ENCODE data around the gene RABGEF1. TPM values are rescaled to one million over a fixed set of nuclear protein-coding genes. Genes with fewer than 3 reads are reported as not detected.
"Not testable (repeated sequence)": the region's sequence is repeated elsewhere in the genome, so short reads cannot be mapped to it uniquely, and the experiment has no call there.

The RABGEF1 gene
- total RNA-seq, 1 donor from 2014 or later: 21.8 TPM

DNA sequence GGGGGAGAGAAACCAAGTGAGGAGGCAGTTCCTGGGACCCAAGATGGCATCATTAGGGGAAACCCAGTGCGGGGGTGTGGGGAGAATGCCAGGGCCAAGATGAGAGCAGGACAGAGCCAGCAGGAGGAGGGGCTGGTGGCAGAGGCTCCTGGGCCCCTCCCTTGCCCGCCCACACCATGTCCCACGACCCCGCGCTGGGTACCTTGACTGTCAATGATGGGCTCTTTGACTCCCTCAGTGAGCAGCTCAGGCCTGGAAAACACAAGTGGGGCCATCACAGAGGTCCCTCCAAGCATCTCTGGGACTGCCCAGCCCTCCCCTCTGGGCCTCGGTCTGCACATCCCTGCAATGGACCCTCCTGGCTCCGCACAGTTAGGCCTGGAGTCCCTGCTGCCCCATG lies 75.4 kb downstream of the RABGEF1 start:
- Mint-ChIP-seq H3K9me3 (no peaks in the 10 kb centered on the region), H3K4me3 (no peak overlapping the region)

DNA sequence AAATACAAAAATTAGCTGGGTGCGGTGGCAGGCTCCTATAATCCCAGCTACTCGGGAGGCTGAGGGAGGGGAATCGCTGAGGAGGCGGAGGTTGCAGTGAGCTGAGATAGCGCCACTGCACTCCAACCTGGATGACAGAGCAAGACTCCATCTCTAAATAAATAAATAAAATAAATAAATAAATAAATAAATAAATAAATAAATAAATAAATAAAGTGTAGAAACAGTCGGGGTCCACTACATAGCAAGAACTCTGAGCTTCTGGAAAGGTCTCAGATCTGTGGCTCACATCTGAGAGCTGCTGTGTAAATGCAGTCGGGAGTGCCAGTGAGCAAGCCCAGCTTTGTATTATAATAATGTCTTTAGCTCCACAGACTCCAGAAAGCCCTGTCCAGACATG lies 76.1 kb downstream of the RABGEF1 start:
- H3K4me1 Mint-ChIP-seq; DNase-seq (ENCODE audit: low spot score in 2 of 2, unreplicated experiment in 2 of 2); H3K9me3 Mint-ChIP-seq; H3K27me3 Mint-ChIP-seq (ENCODE audit: low read depth); H3K27ac Mint-ChIP-seq; H3K4me3 Mint-ChIP-seq: not testable (repeated sequence)
- H3K36me3 Mint-ChIP-seq: peaks cover 13% of the 10 kb centered on the region

More for the DNA sequence above, 75.4 kb downstream of the RABGEF1 start:
- TF ChIP-seq, protein P1, sequence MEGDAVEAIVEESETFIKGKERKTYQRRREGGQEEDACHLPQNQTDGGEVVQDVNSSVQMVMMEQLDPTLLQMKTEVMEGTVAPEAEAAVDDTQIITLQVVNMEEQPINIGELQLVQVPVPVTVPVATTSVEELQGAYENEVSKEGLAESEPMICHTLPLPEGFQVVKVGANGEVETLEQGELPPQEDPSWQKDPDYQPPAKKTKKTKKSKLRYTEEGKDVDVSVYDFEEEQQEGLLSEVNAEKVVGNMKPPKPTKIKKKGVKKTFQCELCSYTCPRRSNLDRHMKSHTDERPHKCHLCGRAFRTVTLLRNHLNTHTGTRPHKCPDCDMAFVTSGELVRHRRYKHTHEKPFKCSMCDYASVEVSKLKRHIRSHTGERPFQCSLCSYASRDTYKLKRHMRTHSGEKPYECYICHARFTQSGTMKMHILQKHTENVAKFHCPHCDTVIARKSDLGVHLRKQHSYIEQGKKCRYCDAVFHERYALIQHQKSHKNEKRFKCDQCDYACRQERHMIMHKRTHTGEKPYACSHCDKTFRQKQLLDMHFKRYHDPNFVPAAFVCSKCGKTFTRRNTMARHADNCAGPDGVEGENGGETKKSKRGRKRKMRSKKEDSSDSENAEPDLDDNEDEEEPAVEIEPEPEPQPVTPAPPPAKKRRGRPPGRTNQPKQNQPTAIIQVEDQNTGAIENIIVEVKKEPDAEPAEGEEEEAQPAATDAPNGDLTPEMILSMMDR (IDR thresholded peaks at IDR 0.05; ENCODE audit: unreplicated experiment): no peak
- Mint-ChIP-seq H3K27me3 (ENCODE audit: low read depth) (no peaks in the 10 kb centered on the region), H3K4me1 (no peaks in the 10 kb centered on the region), H3K36me3 (peaks cover 17% of the 10 kb centered on the region), H3K27ac (no peak overlapping the region)
- DNase-seq (ENCODE audit: low spot score in 2 of 2, unreplicated experiment in 2 of 2): no peak

DNA sequence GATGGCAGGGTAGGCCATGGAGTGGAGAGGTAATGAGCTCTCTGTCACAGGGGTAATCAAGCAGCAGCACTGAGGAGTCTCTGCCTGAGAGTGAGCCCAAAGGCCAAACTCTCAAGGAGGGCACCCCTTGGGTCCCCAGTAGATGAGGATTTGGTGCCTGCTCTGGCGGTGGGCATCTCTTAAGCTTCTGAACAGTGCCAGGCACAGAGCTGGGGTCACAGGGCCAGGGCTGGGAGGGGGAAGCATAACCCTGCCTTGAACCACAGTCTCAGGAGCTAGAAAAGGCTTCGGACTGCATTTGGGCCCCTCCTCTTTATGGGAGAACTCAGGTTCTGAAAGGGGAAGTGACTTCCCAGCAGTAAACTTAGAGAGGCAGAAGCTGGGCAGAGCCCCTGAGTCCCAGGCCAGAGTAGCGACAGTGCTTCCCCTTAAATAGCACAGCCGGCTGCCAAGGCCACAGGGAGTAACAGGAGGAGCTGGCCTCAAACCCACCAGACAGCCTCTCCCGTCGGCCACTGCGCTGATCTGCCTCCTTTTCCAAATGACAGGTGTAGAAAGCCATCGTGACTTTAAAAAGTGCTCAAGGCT lies 76.8 kb downstream of the RABGEF1 start:
- H3K4me1 Mint-ChIP-seq; DNase-seq (ENCODE audit: low spot score in 2 of 2, unreplicated experiment in 2 of 2); H3K36me3 Mint-ChIP-seq; H3K27me3 Mint-ChIP-seq (ENCODE audit: low read depth); H3K4me3 Mint-ChIP-seq; H3K27ac Mint-ChIP-seq; H3K9me3 Mint-ChIP-seq: not testable (repeated sequence)

DNA sequence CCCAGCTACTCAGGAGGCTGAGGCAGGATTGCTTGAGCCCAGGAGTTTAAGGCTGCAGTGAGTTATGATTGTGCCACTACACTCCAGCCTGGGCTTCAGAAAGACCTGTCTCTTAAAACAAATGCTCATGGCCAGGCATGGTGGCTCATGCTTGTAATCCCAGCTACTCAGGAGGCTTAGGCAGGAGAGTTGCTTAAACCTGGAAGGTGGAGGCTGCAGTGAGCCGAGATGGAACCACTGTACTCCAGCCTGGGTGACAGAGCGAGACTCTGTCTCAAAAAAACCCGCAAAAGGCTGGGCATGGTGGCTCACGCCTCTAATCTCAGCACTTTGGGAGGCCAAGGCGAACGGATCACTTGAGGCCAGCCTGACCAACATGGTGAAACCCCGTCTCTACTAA lies 77.4 kb downstream of the RABGEF1 start:
- not testable (repeated sequence) for H3K9me3 Mint-ChIP-seq; H3K27me3 Mint-ChIP-seq (ENCODE audit: low read depth); DNase-seq (ENCODE audit: low spot score in 2 of 2, unreplicated experiment in 2 of 2); H3K4me3 Mint-ChIP-seq; H3K27ac Mint-ChIP-seq; H3K4me1 Mint-ChIP-seq; H3K36me3 Mint-ChIP-seq

DNA sequence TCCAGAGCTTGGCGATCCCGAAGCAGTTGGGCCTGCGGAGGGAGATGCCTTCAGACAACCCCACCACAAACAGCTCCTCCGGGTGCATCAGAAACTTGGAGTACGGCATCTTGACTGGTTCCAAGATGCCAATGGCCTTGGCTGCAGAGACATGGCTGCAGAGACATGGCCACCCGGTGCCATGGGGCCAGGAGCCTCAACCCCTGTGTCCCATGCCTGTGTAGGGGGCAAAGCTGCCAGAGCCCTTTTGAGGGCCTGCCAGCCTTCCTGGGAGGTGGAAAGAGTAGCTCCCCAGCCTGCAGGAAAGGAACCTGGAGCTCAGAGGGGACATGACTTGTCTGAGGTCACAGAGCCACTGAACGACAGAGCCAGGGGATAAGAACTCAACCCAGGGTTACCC lies 83.5 kb downstream of the RABGEF1 start:
- TF ChIP-seq, protein P1 (IDR thresholded peaks at IDR 0.05; ENCODE audit: unreplicated experiment): no peak
- no peak overlapping the region for H3K27ac Mint-ChIP-seq
- H3K27me3 Mint-ChIP-seq (ENCODE audit: low read depth): no peaks in the 10 kb centered on the region
- H3K4me1 Mint-ChIP-seq: no peaks in the 10 kb centered on the region
- no peaks in the 10 kb centered on the region for H3K36me3 Mint-ChIP-seq
- no peaks in the 10 kb centered on the region for H3K9me3 Mint-ChIP-seq
- no peak for DNase-seq (ENCODE audit: low spot score in 2 of 2, unreplicated experiment in 2 of 2)
- no peak overlapping the region for H3K4me3 Mint-ChIP-seq

DNA sequence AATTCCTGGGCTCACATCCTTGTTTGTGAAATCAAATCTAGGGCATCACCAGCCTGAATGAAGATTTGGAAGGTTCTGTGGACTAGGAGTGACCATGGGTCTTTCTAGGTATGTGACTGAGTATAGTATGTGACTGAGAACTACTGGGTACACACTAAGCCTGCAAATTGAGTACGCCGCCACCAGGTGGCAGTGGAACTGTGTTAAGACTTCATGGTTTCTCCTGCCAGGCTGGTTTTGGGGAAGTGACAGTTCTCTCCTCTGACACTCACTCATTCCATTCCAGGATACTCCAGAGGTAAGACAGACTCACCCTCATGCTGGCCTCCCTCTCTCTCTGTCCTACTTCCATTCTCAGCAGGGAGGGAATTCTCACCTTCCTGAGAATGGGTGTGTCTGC lies 85.0 kb downstream of the RABGEF1 start:
- TF ChIP-seq, protein P1 (IDR thresholded peaks at IDR 0.05; ENCODE audit: unreplicated experiment): peak; percentile 45
- DNase-seq (ENCODE audit: low spot score in 2 of 2, unreplicated experiment in 2 of 2); H3K27me3 Mint-ChIP-seq (ENCODE audit: low read depth); H3K9me3 Mint-ChIP-seq; H3K4me1 Mint-ChIP-seq; H3K4me3 Mint-ChIP-seq; H3K36me3 Mint-ChIP-seq; H3K27ac Mint-ChIP-seq: not testable (repeated sequence)

DNA sequence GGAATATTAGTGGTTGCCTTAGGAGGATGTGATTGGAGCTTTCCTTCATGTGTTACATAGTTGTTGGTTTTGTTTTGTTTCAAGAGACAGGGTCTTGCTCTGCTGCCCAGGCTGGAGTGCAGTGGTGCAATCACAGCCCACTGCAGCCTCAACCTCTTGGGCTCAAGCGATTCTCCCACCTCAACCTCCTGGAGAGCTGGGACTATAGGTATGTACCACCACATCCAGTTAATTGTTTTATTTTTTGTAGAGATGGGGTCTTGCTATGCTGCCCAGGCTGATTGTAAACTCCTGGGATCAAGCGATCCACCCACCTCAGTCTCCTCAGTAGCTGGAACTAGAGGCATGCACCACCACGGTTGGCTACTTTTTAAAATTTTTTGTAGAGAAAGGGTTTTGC lies 86.1 kb downstream of the RABGEF1 start:
- H3K4me3 Mint-ChIP-seq: no peak overlapping the region
- H3K27me3 Mint-ChIP-seq (ENCODE audit: low read depth): no peaks in the 10 kb centered on the region

DNA sequence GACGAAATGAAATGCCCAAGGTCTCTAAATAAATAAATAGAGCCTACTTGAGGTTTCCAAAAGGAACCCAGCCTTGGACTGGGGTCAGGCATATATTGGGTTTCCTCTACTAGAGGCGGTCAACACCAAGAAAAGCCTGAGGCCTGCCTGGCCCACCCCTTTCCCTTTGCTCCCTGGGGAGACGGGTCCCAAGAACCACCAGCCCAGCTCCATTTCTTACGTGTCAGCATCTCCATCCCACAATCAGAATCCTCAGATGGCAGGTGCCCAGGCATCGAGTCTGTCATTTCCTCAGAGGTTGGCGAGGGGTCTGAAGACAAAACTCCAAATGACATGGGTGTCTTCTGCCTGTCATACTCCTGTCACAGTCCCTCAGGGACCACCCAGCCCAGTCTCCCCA lies 90.4 kb downstream of the RABGEF1 start:
- not testable (repeated sequence) for H3K27ac Mint-ChIP-seq; H3K4me1 Mint-ChIP-seq; H3K36me3 Mint-ChIP-seq; H3K4me3 Mint-ChIP-seq; H3K27me3 Mint-ChIP-seq (ENCODE audit: low read depth); H3K9me3 Mint-ChIP-seq; DNase-seq (ENCODE audit: low spot score in 2 of 2, unreplicated experiment in 2 of 2)

More for the DNA sequence above, 86.1 kb downstream of the RABGEF1 start:
- Mint-ChIP-seq H3K27ac (no peak overlapping the region), H3K9me3 (no peaks in the 10 kb centered on the region), H3K36me3 (no peaks in the 10 kb centered on the region), H3K4me1 (no peaks in the 10 kb centered on the region)
- DNase-seq (ENCODE audit: low spot score in 2 of 2, unreplicated experiment in 2 of 2): no peak
- TF ChIP-seq, protein P1 (IDR thresholded peaks at IDR 0.05; ENCODE audit: unreplicated experiment): no peak
